Activated CD4-positive, alpha-beta T cell treated with anti-CD3 and anti-CD28 coated beads for 36 hours (primary cell): Measurements from ENCODE around the gene ITIH6. TPM values are rescaled to one million over a fixed set of nuclear protein-coding genes. Genes with fewer than 3 reads are reported as not detected.

ENCODE experiments used
- ATAC-seq: fragments of 200-7000 bp; cut with Tn5 transposase; one replicate; pipeline ENCODE4 v1.10.0; 2021; ENCODE audit warnings: mild to moderate bottlenecking, moderate library complexity
- CTCF ChIA-PET: fragments of 350-600 bp; sonication (Branson Sonifier 250); formaldehyde crosslinking; loops from one replicate; lab custom pipeline; 2021; ENCODE audit warnings: antibody characterized with exemption; lab: Charles Lee
- POLR2A ChIA-PET: fragments of 350-600 bp; sonication (Branson Sonifier 250); formaldehyde crosslinking; loops from one replicate; lab custom pipeline; 2021; ENCODE audit warnings: antibody characterized with exemption, inconsistent platforms; lab: Charles Lee
- DNase-seq: peaks from one replicate; pipeline ENCODE4 v3.0.0-alpha.2; 2020
- H3K27ac Mint-ChIP-seq: one replicate; pipeline ENCODE4 v1.8.0; 2021; ENCODE audit warnings: mixed read lengths
- H3K27me3 Mint-ChIP-seq: one replicate; pipeline ENCODE4 v1.8.0; 2021; ENCODE audit warnings: mixed read lengths
- H3K36me3 Mint-ChIP-seq: one replicate; pipeline ENCODE4 v1.8.0; 2021; ENCODE audit warnings: low read depth, mixed read lengths
- H3K4me1 Mint-ChIP-seq: one replicate; pipeline ENCODE4 v1.8.0; 2021; ENCODE audit warnings: mixed read lengths
- H3K4me3 Mint-ChIP-seq: one replicate; pipeline ENCODE4 v1.8.0; 2021; ENCODE audit warnings: mild to moderate bottlenecking, moderate library complexity, mixed read lengths
- H3K9me3 Mint-ChIP-seq: one replicate; pipeline ENCODE4 v1.8.0; 2021; ENCODE audit warnings: low read depth, mixed read lengths
- intact Hi-C, 2 experiments: fragments of 100-400 bp; cut with DNase I in 1 of 2; cut with micrococcal nuclease in 1 of 2; formaldehyde crosslinking; loops; one replicate each; pipeline versions ENCODE4 v1.14.2 to v1.15.1; 2022 to 2024; cut with DNase I, micrococcal nuclease
- total RNA-seq, 2 experiments: library from RNA; stranded (reverse); gene quantifications; one replicate each; pipeline ENCODE4 v1.2.3, GENCODE V29; 2021

Gene ITIH6
- total RNA-seq, 2 experiments from 2014 or later = not detected

DNA sequence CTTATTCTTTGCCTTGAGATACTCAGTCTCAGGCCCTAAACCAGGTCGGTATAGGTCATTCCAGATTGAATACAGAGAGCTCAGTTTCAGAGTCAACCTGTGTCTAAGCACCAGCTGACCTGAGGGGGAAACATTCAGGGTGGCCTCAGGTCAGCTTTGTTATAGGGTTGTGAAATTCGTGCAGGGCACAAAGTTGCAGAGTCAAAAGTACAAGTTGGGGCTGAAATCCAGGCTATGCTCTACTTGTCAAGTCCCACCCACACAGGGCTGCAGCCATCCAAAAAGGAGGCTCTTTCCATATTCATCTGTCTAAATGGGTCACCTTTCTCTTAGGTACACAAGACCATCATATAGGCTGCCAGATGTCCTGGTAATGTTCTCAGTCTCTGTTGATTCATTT is 89.7 kb downstream of the ITIH6 start:
- Mint-ChIP-seq H3K4me1 (no peaks in the 10 kb centered on the region), H3K9me3 (no peaks in the 10 kb centered on the region), H3K4me3 (no peak overlapping the region), H3K27me3 (peaks cover 4% of the 10 kb centered on the region), H3K27ac (no peak overlapping the region), H3K36me3 (no peaks in the 10 kb centered on the region)
- CTCF ChIA-PET = no interaction called here
- intact Hi-C loops = no loop called here
- ATAC-seq (no peak), DNase-seq (no peak)
- POLR2A ChIA-PET = no interaction called here

Other genes starting within 250 kb of the ITIH6 start
- gene MAGED2, start 9.5 kb upstream of the ITIH6 start, total RNA-seq = 10 to 100 TPM; 27.4 to 35.5 TPM
- gene TRO, start 122.6 kb upstream of the ITIH6 start, total RNA-seq = 1 to 10 TPM; 4.8 to 5.5 TPM
- gene PFKFB1, start 195.9 kb upstream of the ITIH6 start, total RNA-seq = under 1 TPM; 0.55 to 0.67 TPM
- gene APEX2, start 202.1 kb upstream of the ITIH6 start, total RNA-seq = 10 to 100 TPM; 37.7 to 41.4 TPM
- not detected for gene ALAS2, start 232.7 kb upstream of the ITIH6 start, total RNA-seq